Right lobe of liver (tissue), 6 donors: ENCODE data around the gene ANO2. TPM values are rescaled to one million over a fixed set of nuclear protein-coding genes. Genes with fewer than 3 reads are reported as not detected.

ENCODE experiments used
- ATAC-seq, 4 donors: fragments of 200-7000 bp; cut with Tn5 transposase; one replicate each; pipeline ENCODE4 v1.9.1; 2020; ENCODE audit warnings: mild to moderate bottlenecking in 4 of 4, moderate library complexity in 4 of 4
- DNase-seq, 3 donors: peaks; one replicate each; pipeline ENCODE4 v3.0.0-alpha.2; 2020
- H3K27ac ChIP-seq, 3 donors: fragments of 200-600 bp; one replicate each; pipeline ENCODE4 v1.8.0; 2022
- H3K27me3 ChIP-seq, 2 donors: fragments of 200-600 bp; one replicate each; pipeline ENCODE4 v1.8.0; 2022
- H3K36me3 ChIP-seq, 4 donors: fragments of 200-600 bp; sonication (generic) in 1 of 4; one replicate each; pipeline versions ENCODE4 v1.5.1 to v1.8.0; 2017 to 2022; ENCODE audit warnings: control low read depth in 1 of 4
- H3K4me1 ChIP-seq, 4 donors: fragments of 200-600 bp; sonication (generic) in 1 of 4; one replicate each; pipeline versions ENCODE4 v1.5.1 to v1.8.0; 2017 to 2022; ENCODE audit warnings: control low read depth in 1 of 4
- H3K4me3 ChIP-seq, 3 donors: fragments of 200-600 bp; one replicate each; pipeline ENCODE4 v1.8.0; 2022
- H3K9me3 ChIP-seq, 4 donors: fragments of 200-600 bp; sonication (generic) in 1 of 4; one replicate each; pipeline versions ENCODE4 v1.5.1 to v1.8.0; 2017 to 2022; ENCODE audit warnings: control low read depth in 1 of 4
- CTCF ChIP-seq, 4 donors: fragments of 200-600 bp in 3 of 4; fragments of 450-650 bp in 1 of 4; IDR thresholded peaks; one replicate each; pipeline versions ENCODE4 v1.5.1 to v1.8.0; 2016 to 2022; ENCODE audit warnings: antibody characterized with exemption in 4 of 4, mild to moderate bottlenecking in 2 of 4
- POLR2A ChIP-seq: fragments of 450-650 bp; IDR thresholded peaks from one replicate; pipeline ENCODE4 v1.6.1; 2017; ENCODE audit warnings: antibody characterized with exemption, mild to moderate bottlenecking
- WGBS: methylation state at CpG from one replicate; pipeline ENCODE4 v1.1.6; 2018; ENCODE audit warnings: low coverage, low lambda C conversion rate; ENCODE audit not compliant: insufficient coverage; ENCODE audit errors: missing lambda C conversion rate; 5-methylcytosine and 5-hydroxymethylcytosine counted together
- intact Hi-C, 2 donors: fragments of 100-400 bp; cut with DNase I; formaldehyde crosslinking; loops; one replicate each; pipeline versions ENCODE4 v1.11.2 to v1.14.1; 2022
- total RNA-seq, 6 experiments: library from RNA; depleted of rRNA in 2 of 6; stranded (reverse); fragments of >200 nt in 2 of 6; fragmentation: NEBNext Ultra II Directional in 3 of 6; extraction: Animal tissue kit (Norgen Biotek cat#: 25700) in 3 of 6; gene quantifications; one replicate each; pipeline versions ENCODE4 v1.1.0 to v1.2.4, GENCODE V29; 2016 to 2023
- donor health status: DM: no; HTN: yes; CAD: no.
- donor health status: DM: no; HTN: no; CAD: no.
- donor health status: DM: no; HTN: no; CAD: no.
- donor health status: DM: no; HTN: yes; CAD: no.
- donor health status: DM: no; HTN: yes; CAD: no.

Gene ANO2
- total RNA-seq, 6 experiments from 2014 or later: 0.06 to 0.89 (median 0.32) TPM; not detected in 1

DNA sequence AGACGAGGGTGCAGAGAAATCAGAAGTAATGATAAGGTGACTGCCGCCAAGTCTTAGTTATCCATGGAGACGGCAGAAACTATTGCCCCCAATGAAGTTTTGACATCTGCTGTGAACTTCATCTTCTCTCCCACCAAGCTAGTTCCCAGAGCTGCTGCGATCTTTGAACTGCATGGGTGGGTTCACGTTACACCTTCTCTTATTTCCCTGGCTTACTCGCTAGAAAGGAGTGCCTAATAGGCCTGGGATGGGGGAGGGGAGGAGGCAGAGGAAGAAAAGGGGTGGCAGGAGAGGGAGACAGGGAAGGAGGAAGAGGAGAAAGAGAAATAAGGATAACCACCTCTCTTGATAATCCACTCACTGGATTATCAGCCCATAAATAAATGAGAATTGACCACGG, 356.0 kb downstream of the ANO2 start:
- peaks cover 0 to 5% (median 0%) of the 10 kb centered on the region in 4 donors for H3K4me1 ChIP-seq
- H3K9me3 ChIP-seq: no peaks in the 10 kb centered on the region
- 52% methylated on average over 5 of the region's 7 CpGs for WGBS
- H3K36me3 ChIP-seq: no peaks in the 10 kb centered on the region
- H3K27me3 ChIP-seq: no peaks in the 10 kb centered on the region
- H3K27ac ChIP-seq: no peak overlapping the region
- ATAC-seq (no peak), DNase-seq (no peak)
- H3K4me3 ChIP-seq: no peak overlapping the region
- TF ChIP-seq POLR2A: no peak
- intact Hi-C loops: no loop called here

DNA sequence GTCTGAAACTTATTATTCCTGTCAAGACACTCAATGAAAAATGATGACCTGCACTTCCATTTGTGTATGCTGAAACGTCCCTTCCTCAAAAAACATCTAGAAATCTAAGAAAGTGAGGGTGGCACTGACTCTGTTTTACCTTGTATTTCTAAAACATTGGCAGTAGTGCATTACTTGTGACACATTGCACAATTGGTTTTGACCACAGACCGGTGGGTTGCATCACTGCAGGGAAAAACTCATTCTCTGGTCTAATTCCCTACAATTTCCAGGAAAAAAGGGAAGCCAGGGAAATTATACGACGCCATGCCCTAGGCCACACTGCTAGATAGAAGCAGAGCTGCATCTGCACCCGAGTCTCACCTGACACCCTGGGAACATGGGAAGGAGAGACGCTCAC, 356.5 kb downstream of the ANO2 start:
- H3K4me3 ChIP-seq: no peak overlapping the region
- no peak overlapping the region for H3K27ac ChIP-seq
- peaks cover 0 to under 1% (median 0%) of the 10 kb centered on the region in 4 donors for H3K4me1 ChIP-seq
- intact Hi-C loops: no loop called here
- H3K9me3 ChIP-seq: no peaks in the 10 kb centered on the region
- WGBS: 57% methylated on average over 6 of the region's 6 CpGs
- TF ChIP-seq POLR2A: no peak
- TF ChIP-seq CTCF (IDR thresholded peaks at IDR 0.05): no peak
- DNase-seq (no peak), ATAC-seq (peak in 1 of 4 donors; percentile 38)
- no peaks in the 10 kb centered on the region for H3K27me3 ChIP-seq
- H3K36me3 ChIP-seq: no peaks in the 10 kb centered on the region

DNA sequence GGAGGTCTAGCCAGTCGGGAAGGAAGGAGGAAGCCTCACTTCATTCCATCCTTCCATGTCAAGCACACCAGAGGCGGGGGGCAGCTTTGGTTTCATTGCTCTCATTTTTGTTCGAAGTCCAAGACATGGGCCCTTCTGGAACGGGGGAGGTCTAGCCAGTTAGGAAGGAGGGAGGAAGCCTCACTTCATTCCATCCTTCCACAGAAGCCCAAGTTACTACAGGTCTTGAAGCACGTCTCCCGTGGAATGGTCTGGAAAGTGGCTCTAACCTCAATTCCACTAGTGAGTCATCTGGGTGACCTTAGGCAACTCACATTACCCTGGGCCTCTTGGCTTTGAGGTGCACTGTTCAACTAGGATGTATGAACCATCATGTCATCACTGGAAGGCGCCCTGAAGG, 356.9 kb downstream of the ANO2 start:
- H3K36me3 ChIP-seq: no peaks in the 10 kb centered on the region
- ATAC-seq (peak in 1 of 4 donors; percentile 35), DNase-seq (no peak)
- no peak overlapping the region for H3K27ac ChIP-seq
- H3K9me3 ChIP-seq: no peaks in the 10 kb centered on the region
- no peaks in the 10 kb centered on the region for H3K4me1 ChIP-seq
- intact Hi-C loops: no loop called here
- no peak for TF ChIP-seq CTCF (IDR thresholded peaks at IDR 0.05)
- no peak for TF ChIP-seq POLR2A
- no peaks in the 10 kb centered on the region for H3K27me3 ChIP-seq
- no peak overlapping the region for H3K4me3 ChIP-seq
- WGBS: 69% methylated on average over 2 of the region's 7 CpGs

- DNase-seq (no peak), ATAC-seq (no peak)
- Histone ChIP-seq H3K4me1 (no peaks in the 10 kb centered on the region), H3K27ac (no peak overlapping the region), H3K4me3 (no peak overlapping the region), H3K27me3 (no peaks in the 10 kb centered on the region), H3K9me3 (no peaks in the 10 kb centered on the region), H3K36me3 (no peaks in the 10 kb centered on the region)
- 28% methylated on average over 2 of the region's 5 CpGs for WGBS
- no peak for TF ChIP-seq POLR2A
- intact Hi-C loops: no loop called here
Observed at GRCh38 chr12:5587711-5588121, 357.3 kb downstream of the ANO2 start.

- WGBS: 47% methylated on average over 2 of the region's 4 CpGs
- DNase-seq: no peak
- intact Hi-C loops: no loop called here
- H3K4me3 ChIP-seq: no peak overlapping the region
- no peaks in the 10 kb centered on the region for H3K4me1 ChIP-seq
- H3K9me3 ChIP-seq: no peaks in the 10 kb centered on the region
- H3K36me3 ChIP-seq: no peaks in the 10 kb centered on the region
- H3K27me3 ChIP-seq: no peaks in the 10 kb centered on the region
- ATAC-seq: peak in 2 of 4 donors; percentile 45 to 80
- no peak overlapping the region for H3K27ac ChIP-seq
- TF ChIP-seq CTCF (IDR thresholded peaks at IDR 0.05) (no peak), POLR2A (no peak)
Observed at GRCh38 chr12:5586201-5586600, 358.9 kb downstream of the ANO2 start.

- Histone ChIP-seq H3K27me3 (no peaks in the 10 kb centered on the region), H3K27ac (no peak overlapping the region), H3K36me3 (no peaks in the 10 kb centered on the region), H3K4me3 (no peak overlapping the region), H3K4me1 (no peaks in the 10 kb centered on the region), H3K9me3 (no peaks in the 10 kb centered on the region)
- intact Hi-C loops: no loop called here
- TF ChIP-seq CTCF (IDR thresholded peaks at IDR 0.05): no peak
- TF ChIP-seq POLR2A: no peak
- 48% methylated on average over 4 of the region's 4 CpGs for WGBS
- DNase-seq (no peak), ATAC-seq (no peak)
Observed at GRCh38 chr12:5585178-5585577, 359.9 kb downstream of the ANO2 start.
